B cell (primary cell): ENCODE measurements around the gene COX17.

Source experiments
- EZH2 ChIP-seq: IDR thresholded peaks from 2 replicates; pipeline ENCODE4 v1.6.1; 2012; ENCODE audit warnings: borderline replicate concordance, low read depth, mild to moderate bottlenecking, moderate library complexity, low read length; ENCODE audit not compliant: insufficient read depth, poor library complexity, severe bottlenecking
- TF ChIP-seq, protein P1 (sequence below): fragments of 200-600 bp; IDR thresholded peaks from one replicate; pipeline ENCODE4 v1.8.0; 2022; ENCODE audit warnings: antibody characterized with exemption, mild to moderate bottlenecking

DNA sequence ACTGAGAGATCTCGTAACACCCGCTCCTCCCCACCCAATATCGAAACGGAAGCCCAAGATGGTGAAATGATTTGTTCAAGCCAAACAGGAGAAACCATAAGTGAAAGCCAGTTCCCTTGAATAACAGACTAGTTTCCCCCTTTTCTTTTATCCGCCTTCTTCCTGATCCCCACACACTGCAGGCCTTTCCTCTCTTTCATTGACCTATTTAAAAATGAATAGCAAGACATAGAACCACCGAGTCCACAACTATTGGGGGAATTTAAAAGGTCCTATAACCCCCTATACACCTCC lies 382 bp upstream of the COX17 start:
- TF ChIP-seq, protein P1, sequence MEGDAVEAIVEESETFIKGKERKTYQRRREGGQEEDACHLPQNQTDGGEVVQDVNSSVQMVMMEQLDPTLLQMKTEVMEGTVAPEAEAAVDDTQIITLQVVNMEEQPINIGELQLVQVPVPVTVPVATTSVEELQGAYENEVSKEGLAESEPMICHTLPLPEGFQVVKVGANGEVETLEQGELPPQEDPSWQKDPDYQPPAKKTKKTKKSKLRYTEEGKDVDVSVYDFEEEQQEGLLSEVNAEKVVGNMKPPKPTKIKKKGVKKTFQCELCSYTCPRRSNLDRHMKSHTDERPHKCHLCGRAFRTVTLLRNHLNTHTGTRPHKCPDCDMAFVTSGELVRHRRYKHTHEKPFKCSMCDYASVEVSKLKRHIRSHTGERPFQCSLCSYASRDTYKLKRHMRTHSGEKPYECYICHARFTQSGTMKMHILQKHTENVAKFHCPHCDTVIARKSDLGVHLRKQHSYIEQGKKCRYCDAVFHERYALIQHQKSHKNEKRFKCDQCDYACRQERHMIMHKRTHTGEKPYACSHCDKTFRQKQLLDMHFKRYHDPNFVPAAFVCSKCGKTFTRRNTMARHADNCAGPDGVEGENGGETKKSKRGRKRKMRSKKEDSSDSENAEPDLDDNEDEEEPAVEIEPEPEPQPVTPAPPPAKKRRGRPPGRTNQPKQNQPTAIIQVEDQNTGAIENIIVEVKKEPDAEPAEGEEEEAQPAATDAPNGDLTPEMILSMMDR: no peak
- no peak for TF ChIP-seq EZH2
